Stimulated activated CD4-positive, alpha-beta T cell treated with anti-CD3 and anti-CD28 coated beads, Interleukin-4, amount 100 ng/mL, for 48 hours (primary cell): Measurements from ENCODE around the gene CYTH4.
A peak's percentile ranks its signal among the peaks of the same experiment; 100 is the strongest.
"Not testable (repeated sequence)": the region's sequence is repeated elsewhere in the genome, so short reads cannot be mapped to it uniquely, and the experiment has no call there.

Experiments used
- DNase-seq, 2 donors: peaks; one replicate each; pipeline ENCODE4 v3.0.0-alpha.2; 2020; ENCODE audit warnings: low read depth in 2 of 2

Gene CYTH4

GRCh38 chr22:37248251-37248650 is 34.1 kb upstream of the CYTH4 start:
- DNase-seq: no peak

- DNase-seq: no peak
These were observed 32.3 kb upstream of the CYTH4 start for GRCh38 chr22:37249986-37250385.

GRCh38 chr22:37251836-37252235 is 30.5 kb upstream of the CYTH4 start:
- DNase-seq: not testable (repeated sequence)

GRCh38 chr22:37253126-37253660 is 29.1 kb upstream of the CYTH4 start:
- DNase-seq: no peak

GRCh38 chr22:37254209-37254866 is 28.0 kb upstream of the CYTH4 start:
- no peak for DNase-seq

- DNase-seq: no peak
These were observed 27.5 kb upstream of the CYTH4 start for GRCh38 chr22:37254867-37255233.

GRCh38 chr22:37255558-37256006 is 26.7 kb upstream of the CYTH4 start:
- DNase-seq: no peak

- no peak for DNase-seq
These were observed 26.1 kb upstream of the CYTH4 start for GRCh38 chr22:37256075-37256726.

GRCh38 chr22:37258005-37258752 is 24.1 kb upstream of the CYTH4 start:
- DNase-seq: no peak

GRCh38 chr22:37258753-37259401 is 23.4 kb upstream of the CYTH4 start:
- no peak for DNase-seq

GRCh38 chr22:37259540-37260029 is 22.7 kb upstream of the CYTH4 start:
- DNase-seq: no peak

GRCh38 chr22:37260155-37260795 is 22.0 kb upstream of the CYTH4 start:
- DNase-seq: no peak

GRCh38 chr22:37260901-37261336 is 21.4 kb upstream of the CYTH4 start:
- DNase-seq: peak; percentile 51 to 57

- no peak for DNase-seq
These were observed 20.0 kb upstream of the CYTH4 start for GRCh38 chr22:37262346-37262745.

GRCh38 chr22:37263966-37264887 is 18.1 kb upstream of the CYTH4 start:
- DNase-seq: no peak

GRCh38 chr22:37266581-37267134 is 15.7 kb upstream of the CYTH4 start:
- no peak for DNase-seq

GRCh38 chr22:37267135-37267587 is 15.1 kb upstream of the CYTH4 start:
- peak; percentile 57 to 67 for DNase-seq

GRCh38 chr22:37267661-37268413 is 14.5 kb upstream of the CYTH4 start:
- no peak for DNase-seq
